Activated CD4-positive, alpha-beta memory T cell treated with anti-CD3 and anti-CD28 coated beads for 36 hours (primary cell): ENCODE data around the gene CCDC91. TPM values are rescaled to one million over a fixed set of nuclear protein-coding genes. Genes with fewer than 3 reads are reported as not detected.
"Not testable (repeated sequence)": the region's sequence is repeated elsewhere in the genome, so short reads cannot be mapped to it uniquely, and the experiment has no call there.

ENCODE experiments used
- CTCF ChIA-PET: fragments of 350-600 bp; sonication (Branson Sonifier 250); formaldehyde crosslinking; loops from one replicate; lab custom pipeline; 2021; ENCODE audit warnings: antibody characterized with exemption, inconsistent platforms; lab: Charles Lee
- POLR2A ChIA-PET: fragments of 350-600 bp; sonication (Branson Sonifier 250); formaldehyde crosslinking; loops from one replicate; lab custom pipeline; 2021; ENCODE audit warnings: antibody characterized with exemption; lab: Charles Lee
- DNase-seq: peaks from one replicate; pipeline ENCODE4 v3.0.0-alpha.2; 2020
- H3K27ac Mint-ChIP-seq: one replicate; pipeline ENCODE4 v1.8.0; 2021; ENCODE audit warnings: mixed read lengths
- H3K27me3 Mint-ChIP-seq: one replicate; pipeline ENCODE4 v1.8.0; 2021; ENCODE audit warnings: mixed read lengths
- H3K36me3 Mint-ChIP-seq: one replicate; pipeline ENCODE4 v1.8.0; 2021; ENCODE audit warnings: mixed read lengths
- H3K4me1 Mint-ChIP-seq: one replicate; pipeline ENCODE4 v1.8.0; 2021; ENCODE audit warnings: low read depth, mixed read lengths
- H3K4me3 Mint-ChIP-seq: one replicate; pipeline ENCODE4 v1.8.0; 2021; ENCODE audit warnings: mild to moderate bottlenecking, mixed read lengths
- H3K9me3 Mint-ChIP-seq: one replicate; pipeline ENCODE4 v1.8.0; 2021; ENCODE audit warnings: mixed read lengths
- intact Hi-C: fragments of 100-400 bp; cut with micrococcal nuclease; formaldehyde crosslinking; loops from one replicate; pipeline ENCODE4 v1.15.1; 2023
- total RNA-seq, 2 experiments: library from RNA; stranded (reverse); gene quantifications; one replicate each; pipeline ENCODE4 v1.2.3, GENCODE V29; 2021

The CCDC91 gene
- total RNA-seq, 2 experiments from 2014 or later, result 16.5 to 19.7 TPM

DNA sequence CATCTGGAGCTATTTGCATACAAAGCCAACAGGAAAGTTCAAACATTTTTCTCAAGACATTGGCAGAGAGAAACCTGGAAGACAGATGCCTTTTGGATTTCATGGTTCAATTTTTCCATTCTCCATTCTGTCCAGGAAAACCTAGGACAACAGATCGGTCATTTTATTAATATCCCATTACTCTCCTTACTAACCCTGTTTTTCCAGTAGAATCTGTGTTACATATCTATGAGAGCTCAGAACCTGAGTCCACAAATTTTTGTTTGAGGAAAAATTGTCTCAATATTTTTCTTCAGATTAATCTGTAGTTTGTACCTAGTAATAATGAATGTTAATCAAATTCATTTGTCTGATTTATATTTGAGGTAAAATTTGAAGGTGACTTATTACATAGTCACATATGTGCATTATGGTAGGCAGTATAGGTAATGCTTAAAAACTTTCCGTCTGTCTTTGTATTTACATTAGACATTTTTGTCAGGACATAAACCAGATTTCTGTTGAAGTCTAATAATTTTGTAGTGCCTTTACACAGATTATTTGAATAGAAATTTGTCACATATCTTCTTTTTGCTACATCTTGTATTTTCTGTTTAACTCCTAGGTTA lies 75.3 kb downstream of the CCDC91 start:
- H3K27ac Mint-ChIP-seq, result no peak overlapping the region
- no peaks in the 10 kb centered on the region for H3K4me1 Mint-ChIP-seq
- H3K27me3 Mint-ChIP-seq, result no peaks in the 10 kb centered on the region
- H3K36me3 Mint-ChIP-seq, result peaks cover 29% of the 10 kb centered on the region
- no peak overlapping the region for H3K4me3 Mint-ChIP-seq
- CTCF ChIA-PET, result no interaction called here
- DNase-seq, result no peak
- peaks cover 9% of the 10 kb centered on the region for H3K9me3 Mint-ChIP-seq
- POLR2A ChIA-PET, result no interaction called here
- intact Hi-C loops, result no loop called here

DNA sequence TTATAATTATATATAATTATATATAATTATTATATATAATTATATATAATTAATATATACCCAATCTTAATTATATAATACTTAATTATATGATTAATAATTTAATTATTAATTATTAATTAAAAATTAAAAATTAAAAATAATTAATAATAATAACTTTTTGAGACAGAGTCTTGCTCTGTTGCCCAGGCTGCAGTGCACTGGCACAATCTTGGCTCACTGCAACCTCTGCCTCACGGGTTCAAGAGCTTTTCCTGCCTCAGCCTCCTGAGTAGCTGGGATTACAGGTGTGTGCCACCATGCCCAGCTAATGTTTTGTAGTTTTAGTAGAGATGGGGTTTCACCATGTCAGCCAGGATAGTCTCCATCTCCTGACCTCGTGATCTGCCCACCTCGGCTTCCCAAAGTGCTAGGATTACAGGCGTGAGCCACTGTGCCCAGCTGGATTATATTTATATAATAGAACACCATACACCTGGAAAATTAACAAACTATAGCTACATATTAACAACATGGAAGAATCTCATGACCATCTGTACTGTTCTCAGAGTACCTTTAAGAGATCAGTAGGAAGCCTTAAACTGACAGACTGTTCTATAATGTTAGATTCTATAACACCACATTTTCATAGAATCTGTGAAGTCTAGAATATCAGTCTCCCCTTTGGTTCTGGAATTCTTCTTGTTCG lies 77.8 kb downstream of the CCDC91 start:
- H3K27me3 Mint-ChIP-seq, H3K4me3 Mint-ChIP-seq, H3K27ac Mint-ChIP-seq, H3K4me1 Mint-ChIP-seq, POLR2A ChIA-PET, DNase-seq, intact Hi-C loops, CTCF ChIA-PET: not testable (repeated sequence)
- Mint-ChIP-seq H3K9me3 (peaks cover 24% of the 10 kb centered on the region), H3K36me3 (peaks cover 34% of the 10 kb centered on the region)

DNA sequence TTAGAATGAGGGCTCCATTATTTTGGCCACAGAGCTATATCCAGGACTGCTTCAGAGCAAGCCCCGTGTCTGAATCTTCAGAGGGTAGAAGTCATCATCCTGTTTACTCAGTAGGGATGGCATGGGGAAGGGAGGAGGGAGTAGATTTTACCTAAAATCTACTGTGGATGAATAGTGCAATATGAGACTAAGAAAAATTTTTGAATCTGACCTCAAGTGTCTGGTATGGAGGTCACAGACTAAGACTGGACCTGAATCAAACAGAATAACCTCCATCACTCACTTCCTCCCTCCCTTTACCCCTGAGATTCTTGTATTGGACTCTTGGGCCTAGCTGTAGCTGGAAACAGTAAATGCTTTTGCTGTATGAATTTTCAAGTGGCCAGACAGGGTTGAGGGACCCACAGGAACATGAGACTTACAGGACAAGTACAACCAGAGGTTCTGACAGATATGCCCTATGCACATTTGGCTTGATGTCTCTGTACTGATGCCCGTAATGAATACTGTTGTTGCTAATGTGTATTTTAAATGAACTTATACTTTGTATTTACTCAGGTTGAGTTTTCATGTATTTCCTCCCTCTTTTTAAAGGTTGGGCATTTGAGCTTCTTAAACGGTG lies 78.5 kb downstream of the CCDC91 start:
- no peaks in the 10 kb centered on the region for H3K4me1 Mint-ChIP-seq
- peaks cover 34% of the 10 kb centered on the region for H3K36me3 Mint-ChIP-seq
- no peak for DNase-seq
- CTCF ChIA-PET, result no interaction called here
- H3K4me3 Mint-ChIP-seq, result no peak overlapping the region
- H3K9me3 Mint-ChIP-seq, result peaks cover 24% of the 10 kb centered on the region
- no peaks in the 10 kb centered on the region for H3K27me3 Mint-ChIP-seq
- H3K27ac Mint-ChIP-seq, result no peak overlapping the region
- intact Hi-C loops, result no loop called here
- POLR2A ChIA-PET, result no interaction called here

DNA sequence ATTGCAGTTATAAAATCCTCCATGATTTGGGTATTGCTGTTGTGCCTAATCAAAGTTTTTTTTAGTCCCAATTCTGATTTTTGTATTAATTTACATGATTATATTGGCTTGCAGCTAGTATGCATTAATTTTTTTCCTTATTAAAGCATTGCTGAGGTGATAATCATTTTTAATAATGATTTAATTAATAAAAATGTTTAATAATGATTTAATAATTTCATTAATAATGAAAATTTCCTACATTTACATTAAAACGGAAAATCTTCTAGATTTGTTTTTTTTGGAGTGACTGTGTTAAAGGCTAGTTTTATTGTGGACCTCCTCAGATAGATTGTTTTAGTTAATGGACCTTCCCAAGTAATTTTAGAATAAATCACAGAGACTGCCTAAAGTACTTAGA lies 79.6 kb downstream of the CCDC91 start:
- no peak overlapping the region for H3K27ac Mint-ChIP-seq
- no peak overlapping the region for H3K4me3 Mint-ChIP-seq
- no peak for DNase-seq
- no peaks in the 10 kb centered on the region for H3K27me3 Mint-ChIP-seq
- peaks cover 40% of the 10 kb centered on the region for H3K36me3 Mint-ChIP-seq
- H3K9me3 Mint-ChIP-seq, result peaks cover 24% of the 10 kb centered on the region
- intact Hi-C loops, result no loop called here
- H3K4me1 Mint-ChIP-seq, result no peaks in the 10 kb centered on the region
- POLR2A ChIA-PET, result no interaction called here
- CTCF ChIA-PET, result no interaction called here

DNA sequence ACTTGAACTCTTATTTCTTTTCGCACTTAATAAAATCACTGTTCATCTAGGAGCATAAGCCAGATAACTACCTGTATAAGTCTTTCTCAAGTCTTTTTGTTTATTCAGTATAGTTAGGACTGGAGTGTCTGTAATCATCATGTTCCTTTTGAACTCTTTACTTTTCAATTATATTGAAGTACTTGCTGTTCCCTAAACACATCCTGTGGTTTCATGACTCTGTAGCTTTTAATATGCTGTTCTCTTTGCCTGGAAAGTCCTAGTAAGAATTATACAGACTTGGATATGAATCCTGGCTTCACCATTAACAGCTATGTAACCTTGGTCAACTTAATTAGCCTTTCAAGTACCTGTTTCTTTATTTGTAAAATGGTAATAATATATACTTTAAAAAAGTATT lies 88.2 kb downstream of the CCDC91 start:
- Mint-ChIP-seq H3K36me3 (peaks cover 20% of the 10 kb centered on the region), H3K4me1 (peaks cover 9% of the 10 kb centered on the region), H3K9me3 (peaks cover 13% of the 10 kb centered on the region), H3K27me3 (no peaks in the 10 kb centered on the region), H3K27ac (no peak overlapping the region), H3K4me3 (no peak overlapping the region)
- intact Hi-C loops, result no loop called here
- POLR2A ChIA-PET, result no interaction called here
- no peak for DNase-seq
- CTCF ChIA-PET, result no interaction called here

DNA sequence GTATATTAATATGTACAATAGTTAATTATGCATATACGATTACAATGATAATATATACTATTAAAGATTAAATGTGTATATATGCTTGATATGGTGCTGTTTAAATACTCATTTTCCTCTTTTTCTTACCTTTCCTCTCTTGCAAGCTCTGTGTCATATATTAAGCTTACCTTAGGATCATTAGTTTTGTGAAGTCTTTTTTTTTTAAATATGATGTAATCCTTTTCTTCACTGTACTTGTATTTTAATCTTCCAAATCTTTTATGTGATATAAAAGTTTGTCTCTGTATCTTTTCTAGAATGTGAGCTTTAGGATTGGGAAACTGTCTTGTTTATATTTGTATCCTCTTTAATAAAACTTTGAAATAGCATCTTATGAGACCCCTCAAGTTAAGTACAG lies 88.7 kb downstream of the CCDC91 start:
- ChIA-PET CTCF (no interaction called here), POLR2A (interaction anchor here (0.7 kb wide), 1 partner anchor 56 kb away, joined by 3 read pairs; no protein-coding TSS in a partner anchor)
- Mint-ChIP-seq H3K9me3 (peaks cover 16% of the 10 kb centered on the region), H3K27ac (no peak overlapping the region), H3K4me1 (peaks cover 9% of the 10 kb centered on the region), H3K4me3 (no peak overlapping the region), H3K36me3 (peaks cover 23% of the 10 kb centered on the region), H3K27me3 (no peaks in the 10 kb centered on the region)
- intact Hi-C loops, result no loop called here
- no peak for DNase-seq

DNA sequence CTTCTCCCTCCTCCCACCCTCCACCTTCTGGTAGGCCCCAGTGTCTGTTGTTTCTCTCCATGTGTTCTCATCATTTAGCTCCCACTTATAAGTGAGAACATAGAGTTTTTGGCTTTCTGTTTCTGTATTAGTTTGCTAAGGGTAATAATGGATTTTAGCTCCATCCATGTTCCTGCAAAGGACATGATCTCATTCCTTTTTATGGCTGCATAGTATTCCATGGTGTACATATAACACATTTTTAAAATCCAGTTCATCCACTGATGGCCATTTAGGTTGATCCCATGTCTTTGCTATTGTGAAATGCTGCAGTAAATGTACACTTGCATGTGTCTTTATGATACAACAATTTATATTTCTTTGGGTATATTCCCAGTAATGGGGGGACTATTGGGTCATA lies 96.1 kb downstream of the CCDC91 start:
- ChIA-PET CTCF (no interaction called here), POLR2A (no interaction called here)
- no peak for DNase-seq
- H3K27me3 Mint-ChIP-seq, result no peaks in the 10 kb centered on the region
- peaks cover 61% of the 10 kb centered on the region for H3K9me3 Mint-ChIP-seq
- no peaks in the 10 kb centered on the region for H3K4me1 Mint-ChIP-seq
- intact Hi-C loops, result no loop called here
- no peak overlapping the region for H3K27ac Mint-ChIP-seq
- H3K36me3 Mint-ChIP-seq, result peaks cover 56% of the 10 kb centered on the region
- H3K4me3 Mint-ChIP-seq, result no peak overlapping the region

DNA sequence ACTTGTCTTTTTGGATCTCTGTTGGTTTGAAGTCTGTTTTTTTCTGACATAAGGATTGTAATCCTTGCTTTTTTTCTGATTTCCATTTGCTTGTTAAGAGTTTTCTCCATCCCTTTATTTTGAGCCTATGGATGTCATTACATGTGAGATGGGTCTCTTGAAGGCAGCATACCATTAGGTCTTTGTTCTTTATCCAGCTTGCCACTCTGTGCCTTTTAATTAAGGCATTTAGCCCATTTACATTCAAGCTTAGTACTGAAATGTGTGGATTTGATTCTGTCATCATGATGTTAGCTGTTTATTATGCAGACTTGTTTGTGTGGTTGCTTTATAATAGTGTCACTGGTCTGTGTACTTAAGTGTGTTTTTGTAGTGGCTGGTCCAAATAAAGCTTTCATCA lies 100.0 kb downstream of the CCDC91 start:
- no peak overlapping the region for H3K4me3 Mint-ChIP-seq
- ChIA-PET POLR2A (no interaction called here), CTCF (interaction anchor here (0.9 kb wide), 1 partner anchor 12 kb away, joined by 3 read pairs; no protein-coding TSS in a partner anchor)
- H3K9me3 Mint-ChIP-seq, result peaks cover 50% of the 10 kb centered on the region
- no peaks in the 10 kb centered on the region for H3K4me1 Mint-ChIP-seq
- H3K27me3 Mint-ChIP-seq, result no peaks in the 10 kb centered on the region
- H3K36me3 Mint-ChIP-seq, result peaks cover 62% of the 10 kb centered on the region
- no peak for DNase-seq
- H3K27ac Mint-ChIP-seq, result no peak overlapping the region
- intact Hi-C loops, result no loop called here

DNA sequence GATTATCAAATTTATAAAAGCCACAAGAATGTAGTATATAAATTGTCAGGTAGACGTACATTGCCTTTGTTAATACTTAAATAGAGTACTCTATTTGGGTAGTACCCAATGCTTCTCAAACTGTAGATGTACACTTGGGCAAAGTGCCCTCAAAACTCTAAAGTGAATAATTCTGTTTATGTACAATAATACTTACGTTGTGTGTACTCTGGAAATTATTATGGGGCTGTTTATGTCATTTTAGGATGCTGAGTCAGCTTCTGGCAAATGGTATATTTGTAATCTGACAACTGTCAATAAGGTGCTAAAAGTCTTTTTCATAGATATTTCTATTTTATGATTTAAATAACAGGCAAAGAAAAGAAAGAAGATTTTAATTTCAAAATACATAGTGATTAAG lies 102.4 kb downstream of the CCDC91 start:
- H3K9me3 Mint-ChIP-seq, result peaks cover 36% of the 10 kb centered on the region
- H3K27me3 Mint-ChIP-seq, result no peaks in the 10 kb centered on the region
- POLR2A ChIA-PET, result no interaction called here
- intact Hi-C loops, result no loop called here
- H3K4me3 Mint-ChIP-seq, result no peak overlapping the region
- H3K27ac Mint-ChIP-seq, result no peak overlapping the region
- peaks cover 51% of the 10 kb centered on the region for H3K36me3 Mint-ChIP-seq
- CTCF ChIA-PET, result no interaction called here
- H3K4me1 Mint-ChIP-seq, result no peaks in the 10 kb centered on the region
- no peak for DNase-seq

DNA sequence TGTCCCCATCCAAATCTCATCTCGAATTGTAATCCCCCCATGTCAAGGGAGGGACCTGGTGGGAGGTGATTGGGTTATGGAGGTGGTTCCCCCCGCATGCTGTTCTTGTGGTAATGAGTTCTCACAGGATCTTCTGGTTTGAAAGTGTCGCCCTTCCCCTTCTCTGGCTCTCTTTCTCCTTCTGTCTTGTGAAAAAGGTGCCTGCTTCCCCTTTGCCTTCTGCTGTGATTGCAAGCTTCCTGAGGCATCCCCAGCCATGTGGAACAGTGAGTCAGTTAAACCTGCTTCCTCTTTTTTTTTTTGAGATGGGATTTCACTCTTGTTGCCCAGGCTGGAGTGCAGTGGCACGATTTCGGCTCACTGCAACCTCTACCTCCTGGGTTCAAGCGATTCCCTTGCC lies 104.0 kb downstream of the CCDC91 start:
- H3K4me1 Mint-ChIP-seq, result peaks cover 3% of the 10 kb centered on the region
- H3K4me3 Mint-ChIP-seq, result no peak overlapping the region
- no peaks in the 10 kb centered on the region for H3K27me3 Mint-ChIP-seq
- ChIA-PET CTCF (no interaction called here), POLR2A (no interaction called here)
- H3K27ac Mint-ChIP-seq, result no peak overlapping the region
- intact Hi-C loops, result no loop called here
- peaks cover 35% of the 10 kb centered on the region for H3K36me3 Mint-ChIP-seq
- H3K9me3 Mint-ChIP-seq, result peaks cover 21% of the 10 kb centered on the region
- DNase-seq, result no peak

DNA sequence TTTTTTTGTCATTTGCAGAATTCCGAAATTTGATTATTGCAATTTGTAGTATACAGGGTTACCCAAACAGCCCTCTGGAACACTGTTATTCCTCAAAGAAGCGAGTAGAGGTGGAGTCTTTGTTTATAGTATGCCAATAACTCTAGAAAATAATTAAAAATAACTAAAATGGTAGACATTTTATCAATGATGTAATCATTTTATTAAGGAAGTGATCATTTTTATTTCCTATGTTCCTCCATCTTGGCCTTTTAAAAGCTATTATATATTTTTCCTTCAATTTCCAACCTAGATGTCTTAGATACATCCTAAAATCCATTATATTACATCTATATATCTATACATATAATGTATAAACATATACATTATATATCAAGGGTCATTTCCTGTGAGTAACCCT lies 106.0 kb downstream of the CCDC91 start:
- POLR2A ChIA-PET, result no interaction called here

DNA sequence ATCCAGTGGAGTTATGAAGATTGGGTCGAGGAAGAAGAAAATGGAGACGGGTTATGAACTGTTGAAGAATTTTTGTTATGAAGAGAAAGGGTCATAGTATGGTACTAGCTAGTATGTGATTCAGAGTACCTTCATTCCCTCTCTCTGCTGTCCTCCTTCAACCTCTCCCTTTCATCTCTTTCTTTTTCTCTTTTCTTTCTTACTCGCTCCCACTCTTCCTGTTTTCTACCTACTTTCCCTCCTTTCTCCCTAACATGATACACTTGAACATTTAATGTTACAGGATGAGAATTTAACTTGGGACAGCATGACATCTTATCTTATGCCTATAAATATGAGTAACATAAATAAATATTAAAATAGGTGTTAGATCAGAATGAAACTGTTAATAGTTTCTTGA lies 112.9 kb downstream of the CCDC91 start:
- ChIA-PET CTCF (no interaction called here), POLR2A (no interaction called here)
- no peaks in the 10 kb centered on the region for H3K9me3 Mint-ChIP-seq
- no peak overlapping the region for H3K27ac Mint-ChIP-seq
- H3K4me1 Mint-ChIP-seq, result peaks cover 10% of the 10 kb centered on the region
- intact Hi-C loops, result no loop called here
- H3K27me3 Mint-ChIP-seq, result no peaks in the 10 kb centered on the region
- peaks cover 9% of the 10 kb centered on the region for H3K36me3 Mint-ChIP-seq
- no peak overlapping the region for H3K4me3 Mint-ChIP-seq
- no peak for DNase-seq

More for the DNA sequence above, 106.0 kb downstream of the CCDC91 start:
- DNase-seq, result no peak
- H3K36me3 Mint-ChIP-seq, result peaks cover 23% of the 10 kb centered on the region
- peaks cover 4% of the 10 kb centered on the region for H3K4me1 Mint-ChIP-seq
- intact Hi-C loops, result no loop called here
- peaks cover 5% of the 10 kb centered on the region for H3K9me3 Mint-ChIP-seq
- H3K27ac Mint-ChIP-seq, result no peak overlapping the region
- H3K27me3 Mint-ChIP-seq, result no peaks in the 10 kb centered on the region
- no peak overlapping the region for H3K4me3 Mint-ChIP-seq
- CTCF ChIA-PET, result no interaction called here
